HG02571 (cell line): Measurements from ENCODE around the gene SCD5.

Source experiments
- ATAC-seq: cut with Tn5 transposase; IDR thresholded peaks from one replicate; pipeline ENCODE4 v1.9.1; 2021; ENCODE audit warnings: mild to moderate bottlenecking, moderate library complexity; ENCODE audit not compliant: unreplicated experiment

Gene SCD5

GRCh38 chr4:82797405-82798111 lies 1.0 kb downstream of the SCD5 start:
- ATAC-seq, result no peak

GRCh38 chr4:82797040-82797404 lies 1.6 kb downstream of the SCD5 start:
- no peak for ATAC-seq

- ATAC-seq, result no peak
Measured at GRCh38 chr4:82792912-82793649, 5.5 kb downstream of the SCD5 start.

GRCh38 chr4:82791179-82791578 lies 7.4 kb downstream of the SCD5 start:
- no peak for ATAC-seq

- ATAC-seq, result no peak
Measured at GRCh38 chr4:82790060-82790660, 8.4 kb downstream of the SCD5 start.

- no peak for ATAC-seq
Measured at GRCh38 chr4:82789025-82789776, 9.4 kb downstream of the SCD5 start.

- ATAC-seq, result no peak
Measured at GRCh38 chr4:82787342-82787741, 11.3 kb downstream of the SCD5 start.

GRCh38 chr4:82786828-82787227 lies 11.8 kb downstream of the SCD5 start:
- no peak for ATAC-seq

GRCh38 chr4:82785611-82786400 lies 12.8 kb downstream of the SCD5 start:
- no peak for ATAC-seq

GRCh38 chr4:82784681-82785610 lies 13.7 kb downstream of the SCD5 start:
- ATAC-seq, result no peak

- no peak for ATAC-seq
Measured at GRCh38 chr4:82782626-82783345, 15.8 kb downstream of the SCD5 start.

- no peak for ATAC-seq
Measured at GRCh38 chr4:82780752-82781231, 17.8 kb downstream of the SCD5 start.

- ATAC-seq, result no peak
Measured at GRCh38 chr4:82780170-82780751, 18.3 kb downstream of the SCD5 start.

GRCh38 chr4:82779032-82779431 lies 19.6 kb downstream of the SCD5 start:
- no peak for ATAC-seq

GRCh38 chr4:82777857-82778525 lies 20.6 kb downstream of the SCD5 start:
- no peak for ATAC-seq

- ATAC-seq, result no peak
Measured at GRCh38 chr4:82776925-82777542, 21.6 kb downstream of the SCD5 start.

GRCh38 chr4:82775243-82775642 lies 23.4 kb downstream of the SCD5 start:
- ATAC-seq, result no peak
